A673 (cell line): ENCODE results near the gene NPTX2.

ENCODE experiments used
- CTCF ChIP-seq: fragments of 300-800, 200-600 bp; sonication (generic); conservative IDR thresholded peaks from 2 replicates; pipeline ENCODE4 v1.5.1; 2017; ENCODE audit warnings: low read depth, mild to moderate bottlenecking, antibody characterized with exemption, low read length, moderate library complexity, mixed read lengths
- EZH2 ChIP-seq: fragments of 200-600 bp; sonication (generic); IDR thresholded peaks from 2 replicates; pipeline ENCODE4 v1.6.1; 2017; ENCODE audit warnings: borderline replicate concordance, low read depth, mild to moderate bottlenecking, mixed read lengths, antibody characterized with exemption, low read length; ENCODE audit not compliant: poor library complexity, severe bottlenecking

GRCh38 chr7:98624846-98625420 lies 7.8 kb downstream of the NPTX2 start:
- TF ChIP-seq CTCF (no peak), EZH2 (no peak)
